Erythroblast (primary cell): ENCODE results near the gene ARTN.

Source experiments
- DNase-seq, 2 experiments: peaks; one replicate each; lab custom pipeline; 2025; lab: John Stamatoyannopoulos, UW
- GATA1 ChIP-seq: IDR thresholded peaks from 2 replicates; pipeline ENCODE4 v1.6.1; 2011; ENCODE audit warnings: low read depth, mild to moderate bottlenecking, control low read depth, low read length, moderate library complexity
- POLR2A ChIP-seq: IDR thresholded peaks from 2 replicates; pipeline ENCODE4 v1.6.1; 2011; ENCODE audit warnings: mild to moderate bottlenecking, low read length

ARTN gene

DNA sequence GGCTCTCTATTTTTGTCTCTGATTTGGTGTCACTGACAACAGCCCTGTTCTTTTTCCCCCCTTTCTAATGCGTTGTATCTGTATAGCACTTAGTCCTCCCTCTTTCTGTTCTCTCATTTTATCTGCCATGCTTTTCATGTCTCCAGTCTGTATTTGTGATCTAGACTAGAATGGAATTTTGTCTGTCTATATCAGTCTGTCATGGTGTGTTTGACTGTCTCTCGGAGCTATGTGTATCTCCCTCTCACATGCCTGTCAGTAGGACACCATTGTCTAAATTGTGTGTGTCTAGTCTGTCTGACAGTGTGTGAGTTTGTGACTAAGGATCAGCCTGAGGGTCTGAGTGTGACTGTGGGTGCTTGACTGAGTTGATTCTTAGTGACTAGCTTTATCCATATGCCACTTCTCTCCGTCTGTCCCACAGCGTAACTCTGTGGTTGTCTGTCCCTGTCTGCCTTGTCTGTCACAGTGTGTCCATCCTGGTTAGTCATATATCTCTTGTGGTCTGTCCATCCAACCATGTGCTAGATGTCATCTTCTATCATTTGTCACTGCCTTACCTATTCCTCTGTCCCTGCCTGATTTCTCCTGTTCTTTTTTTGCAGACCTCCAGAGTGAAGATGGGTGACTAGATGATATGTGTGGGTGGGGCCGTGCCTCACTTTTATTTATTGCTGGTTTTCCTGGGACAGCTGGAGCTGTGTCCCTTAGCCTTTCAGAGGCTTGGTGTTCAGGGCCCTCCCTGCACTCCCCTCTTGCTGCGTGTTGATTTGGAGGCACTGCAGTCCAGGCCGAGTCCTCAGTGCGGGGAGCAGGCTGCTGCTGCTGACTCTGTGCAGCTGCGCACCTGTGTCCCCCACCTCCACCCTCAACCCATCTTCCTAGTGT is 44.0 kb downstream of the ARTN start:
- DNase-seq, result no peak
- TF ChIP-seq GATA1 (no peak), POLR2A (no peak)

DNA sequence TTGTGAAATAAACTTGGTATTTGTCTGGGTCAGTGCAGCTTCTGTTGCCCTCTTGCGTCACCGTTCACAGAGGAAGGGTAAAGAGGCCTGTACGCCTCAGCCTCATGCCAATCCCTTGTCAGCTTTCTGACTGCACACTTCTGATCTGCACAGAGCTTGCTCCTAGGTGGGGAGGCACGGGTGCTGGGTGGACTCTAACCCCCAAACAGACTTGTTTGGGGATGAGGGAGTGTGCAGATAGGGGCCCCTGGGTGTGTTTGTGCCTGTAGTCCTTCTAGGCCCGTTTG is 44.6 kb downstream of the ARTN start:
- no peak for TF ChIP-seq GATA1
- TF ChIP-seq POLR2A, result no peak
- DNase-seq, result peak in 1 of 2 experiments; percentile 34

DNA sequence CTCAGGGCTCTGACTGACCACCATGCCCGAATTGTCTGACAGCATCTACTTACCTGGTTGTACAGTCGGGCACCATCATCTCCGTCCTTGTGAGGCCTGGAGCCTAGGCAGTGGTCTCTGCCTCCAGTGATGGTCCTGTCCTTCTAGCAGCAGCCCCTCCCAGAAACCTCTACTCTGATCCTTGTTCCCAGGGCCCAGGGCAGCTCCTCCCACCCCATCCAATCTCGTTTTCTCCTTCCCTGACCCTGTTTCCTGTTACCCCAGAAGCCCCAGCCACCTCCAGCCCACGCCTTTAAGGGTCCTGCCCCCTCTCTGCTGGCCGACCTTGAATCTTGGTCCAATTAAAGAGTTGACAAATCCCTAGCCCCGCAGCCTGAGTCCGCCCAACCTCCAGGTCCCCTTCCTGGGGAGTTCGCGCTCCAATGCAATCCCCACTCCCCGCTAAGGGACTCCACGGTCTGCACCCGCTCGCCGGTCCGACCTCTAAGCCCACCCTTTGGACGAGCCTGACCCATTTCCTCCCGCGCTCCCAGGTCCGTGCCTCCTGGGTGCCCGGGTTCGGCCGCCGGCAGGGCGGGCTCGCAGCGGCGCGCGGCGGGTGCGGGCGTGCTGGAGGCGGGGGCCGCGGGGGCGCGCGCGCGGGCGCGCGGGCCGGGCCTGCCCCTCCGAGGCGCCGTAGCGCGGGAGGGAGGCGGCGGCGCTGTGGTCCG is 45.1 kb downstream of the ARTN start, which contains the start of gene B4GALT2:
Gene B4GALT2, plus strand, starts transcription at position 660 of the 710 bp plus-strand sequence. CDS start 1,951 bp downstream, outside the sequence.
- TF ChIP-seq GATA1 (no peak), POLR2A (peak; percentile 11)
- peak; percentile 67 to 78 for DNase-seq

GRCh38 chr1:43979261-43979527 is 45.6 kb downstream of the ARTN start:
- no peak for DNase-seq

DNA sequence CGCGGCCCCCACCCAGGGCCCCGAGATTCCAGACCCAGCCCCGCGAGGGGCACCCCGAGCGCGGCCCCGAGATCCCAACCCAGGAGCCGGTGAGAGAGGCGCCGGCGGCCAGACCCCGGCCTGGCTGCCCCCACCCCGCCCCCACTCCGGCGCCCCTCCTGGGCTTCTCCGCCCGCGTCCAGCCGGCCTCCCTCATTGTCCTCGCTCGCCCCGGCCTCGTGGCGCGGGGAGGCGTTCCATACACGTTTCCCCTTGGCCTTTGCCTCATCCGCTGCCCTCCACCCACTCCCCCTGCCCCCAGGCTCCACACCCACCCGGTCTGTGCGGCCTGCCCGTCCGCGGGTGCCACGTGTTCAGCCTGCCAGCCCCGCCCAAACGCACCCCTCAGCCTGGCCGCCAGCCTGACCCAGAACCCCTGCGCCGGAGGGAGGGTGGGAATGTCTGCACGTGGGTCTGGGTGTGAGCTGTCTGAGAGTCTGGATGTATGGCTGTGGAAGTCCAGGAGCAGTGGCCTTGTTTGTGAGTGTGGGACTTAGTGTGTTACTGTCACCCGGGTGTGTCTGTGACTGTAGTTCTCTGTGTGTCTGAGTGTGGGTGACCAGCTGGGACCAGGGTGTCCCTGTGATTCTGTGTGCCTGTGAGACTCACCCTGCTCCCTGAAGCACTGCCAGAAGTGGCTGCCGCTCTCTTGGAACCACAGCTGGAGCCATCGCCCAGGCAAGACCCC is 46.1 kb downstream of the ARTN start:
- peak; percentile 71 to 75 for DNase-seq

More at GRCh38 chr1:43979261-43979527, 45.6 kb downstream of the ARTN start:
- TF ChIP-seq POLR2A (no peak), GATA1 (no peak)

GRCh38 chr1:43980255-43981134 is 46.9 kb downstream of the ARTN start:
- no peak for TF ChIP-seq POLR2A
- DNase-seq, result no peak

More for the DNA sequence above, 46.1 kb downstream of the ARTN start:
- no peak for TF ChIP-seq GATA1
- TF ChIP-seq POLR2A, result no peak

- DNase-seq, result no peak
- TF ChIP-seq GATA1 (no peak), POLR2A (no peak)
Measured at GRCh38 chr1:43981135-43981491, 47.5 kb downstream of the ARTN start.

- DNase-seq, result no peak
- TF ChIP-seq POLR2A, result no peak
- no peak for TF ChIP-seq GATA1
Measured at GRCh38 chr1:43981636-43982035, 48.0 kb downstream of the ARTN start.

GRCh38 chr1:43982241-43982640 is 48.6 kb downstream of the ARTN start:
- DNase-seq, result no peak
- no peak for TF ChIP-seq GATA1
- TF ChIP-seq POLR2A, result no peak

DNA sequence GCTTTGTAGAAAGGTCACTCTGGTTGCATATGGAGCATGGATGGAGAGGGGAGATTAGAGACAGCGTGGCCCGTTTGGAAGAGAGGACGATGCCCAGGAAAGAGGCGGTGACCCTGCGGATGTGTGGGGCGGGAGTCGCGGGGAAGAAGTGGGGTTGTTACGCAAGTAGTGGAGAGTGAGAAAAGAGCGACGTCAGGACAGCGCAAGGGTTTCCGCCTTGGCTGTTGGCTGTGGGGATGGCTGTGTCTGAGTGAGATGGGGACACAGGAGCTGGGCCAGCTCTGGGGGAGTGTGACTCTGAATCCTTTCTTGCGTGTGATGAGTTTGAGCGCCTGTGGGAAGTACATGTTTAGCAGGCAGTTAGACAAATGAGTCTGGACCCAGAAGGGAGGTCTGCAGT is 49.2 kb downstream of the ARTN start:
- peak in 1 of 2 experiments; percentile 27 for DNase-seq
- TF ChIP-seq GATA1 (no peak), POLR2A (no peak)

GRCh38 chr1:43983253-43983899 is 49.8 kb downstream of the ARTN start:
- no peak for TF ChIP-seq GATA1
- no peak for DNase-seq

GRCh38 chr1:43984855-43985254 is 51.3 kb downstream of the ARTN start:
- TF ChIP-seq POLR2A, result no peak
- no peak for DNase-seq
